B cell (primary cell): ENCODE measurements around the gene ZCRB1. TPM values are rescaled to one million over a fixed set of nuclear protein-coding genes. Genes with fewer than 3 reads are reported as not detected.

Experiments used
- ATAC-seq: fragments of 200-7000 bp; cut with Tn5 transposase; one replicate; pipeline ENCODE4 v1.10.0; 2021; ENCODE audit warnings: low read depth, mild to moderate bottlenecking, moderate number of reproducible peaks, moderate library complexity
- CTCF ChIA-PET: fragments of 350-600 bp; sonication (Branson Sonifier 250); formaldehyde crosslinking; loops from one replicate; lab custom pipeline; 2021; ENCODE audit warnings: antibody characterized with exemption, inconsistent platforms; lab: Charles Lee
- POLR2A ChIA-PET: fragments of 350-600 bp; sonication (Branson Sonifier 250); formaldehyde crosslinking; loops from one replicate; lab custom pipeline; 2021; ENCODE audit warnings: antibody characterized with exemption; lab: Charles Lee
- DNase-seq: peaks from one replicate; pipeline ENCODE4 v3.0.0; 2013
- H2AFZ ChIP-seq: 2 replicates; pipeline ENCODE4 v1.6.1; 2012; ENCODE audit warnings: mild to moderate bottlenecking, low read depth, low read length; ENCODE audit not compliant: insufficient read depth, poor library complexity, severe bottlenecking
- H3K27ac ChIP-seq, 2 donors: 1 replicate in 1 of 2; 2 replicates in 1 of 2; pipeline ENCODE4 v1.5.1; 2012 to 2013; ENCODE audit warnings: low read length in 2 of 2, mild to moderate bottlenecking in 2 of 2, moderate library complexity in 1 of 2
- H3K27me3 ChIP-seq, 4 experiments: fragments of 200-600 bp in 1 of 4; sonication (generic) in 1 of 4; replicated peaks in 1 of 4; 1 replicate in 2 of 4; 2 replicates in 2 of 4; pipeline versions ENCODE4 v1.6.1 to v1.7.0; 2013 to 2016; ENCODE audit warnings: low read length in 3 of 4, mild to moderate bottlenecking in 2 of 4, mixed read lengths in 1 of 4, moderate library complexity in 1 of 4; ENCODE audit not compliant: insufficient read depth in 4 of 4, control insufficient read depth in 3 of 4; ENCODE audit errors: control extremely low read depth in 1 of 4
- H3K36me3 ChIP-seq, 2 experiments: replicated peaks in 1 of 2; 1 replicate in 1 of 2; 2 replicates in 1 of 2; pipeline versions ENCODE4 v1.6.1 to v1.7.1; 2013; ENCODE audit warnings: low read length in 1 of 2; ENCODE audit not compliant: insufficient read depth in 2 of 2, control insufficient read depth in 1 of 2; ENCODE audit errors: control extremely low read depth in 1 of 2, extremely low read depth in 1 of 2
- H3K4me1 ChIP-seq, 2 donors: fragments of 200-600 bp in 1 of 2; sonication (generic) in 1 of 2; 1 replicate in 1 of 2; 2 replicates in 1 of 2; pipeline versions ENCODE4 v1.5.1 to v1.6.1; 2013 to 2017; ENCODE audit warnings: low read length in 2 of 2; ENCODE audit not compliant: control insufficient read depth in 2 of 2, insufficient read depth in 2 of 2
- H3K4me2 ChIP-seq: replicated peaks from 2 replicates; pipeline ENCODE3; 2012; ENCODE audit warnings: mild to moderate bottlenecking, low read depth, low read length; ENCODE audit not compliant: poor library complexity, severe bottlenecking
- H3K4me3 ChIP-seq, 5 experiments: fragments of 200-600 bp in 1 of 5; sonication (generic) in 1 of 5; 1 replicate in 3 of 5; 2 replicates in 2 of 5; pipeline versions ENCODE4 v1.5.1 to v1.7.0; 2011 to 2016; ENCODE audit warnings: low read length in 4 of 5, mild to moderate bottlenecking in 4 of 5, low read depth in 2 of 5, control low read depth in 1 of 5, moderate library complexity in 1 of 5; ENCODE audit not compliant: insufficient read depth in 1 of 5; ENCODE audit errors: control extremely low read depth in 1 of 5, extremely low read depth in 1 of 5
- H3K79me2 ChIP-seq: fragments of 200-600 bp; sonication (generic); one replicate; pipeline ENCODE4 v1.6.0; 2016; ENCODE audit warnings: low read length; ENCODE audit not compliant: control insufficient read depth, insufficient read depth
- H3K9ac ChIP-seq: fragments of 200-600 bp; sonication (generic); 2 replicates; pipeline ENCODE4 v1.6.1; 2017; ENCODE audit warnings: mild to moderate bottlenecking, low read length, moderate library complexity
- H3K9me3 ChIP-seq, 3 donors: one replicate each; pipeline versions ENCODE4 v1.6.1 to v1.7.1; 2013; ENCODE audit warnings: low read length in 2 of 3; ENCODE audit not compliant: control insufficient read depth in 2 of 3, insufficient read depth in 1 of 3; ENCODE audit errors: control extremely low read depth in 1 of 3
- H4K20me1 ChIP-seq: 2 replicates; pipeline ENCODE4 v1.6.0; 2012; ENCODE audit warnings: mild to moderate bottlenecking, low read length; ENCODE audit not compliant: insufficient read depth, control insufficient read depth, poor library complexity, severe bottlenecking
- H3K27ac Mint-ChIP-seq: one replicate; pipeline ENCODE4 v1.8.0; 2021; ENCODE audit warnings: mixed read lengths
- H3K27me3 Mint-ChIP-seq: one replicate; pipeline ENCODE4 v1.8.0; 2021; ENCODE audit warnings: mixed read lengths
- H3K4me1 Mint-ChIP-seq: one replicate; pipeline ENCODE4 v1.8.0; 2021; ENCODE audit warnings: mixed read lengths
- H3K4me3 Mint-ChIP-seq: one replicate; pipeline ENCODE4 v1.8.0; 2021; ENCODE audit warnings: mixed read lengths
- H3K9me3 Mint-ChIP-seq: one replicate; pipeline ENCODE4 v1.8.0; 2022; ENCODE audit warnings: mixed read lengths; ENCODE audit not compliant: insufficient read depth
- CTCF ChIP-seq: fragments of 200-600 bp; IDR thresholded peaks from one replicate; pipeline ENCODE4 v1.8.0; 2022; ENCODE audit warnings: antibody characterized with exemption, mild to moderate bottlenecking
- EZH2 ChIP-seq: IDR thresholded peaks from 2 replicates; pipeline ENCODE4 v1.6.1; 2012; ENCODE audit warnings: borderline replicate concordance, low read depth, mild to moderate bottlenecking, moderate library complexity, low read length; ENCODE audit not compliant: insufficient read depth, poor library complexity, severe bottlenecking
- WGBS: methylation state at CpG from one replicate; pipeline ENCODE4 v1.1.5; 2013; ENCODE audit warnings: missing lambda C conversion rate; ENCODE audit not compliant: insufficient coverage; 5-methylcytosine and 5-hydroxymethylcytosine counted together
- intact Hi-C: fragments of 100-400 bp; cut with micrococcal nuclease; formaldehyde crosslinking; loops from one replicate; pipeline ENCODE4 v1.10.0; 2022
- polyA plus RNA-seq: library from polyadenylated mRNA; depleted of rRNA; stranded (reverse); fragments of >200 nt; gene quantifications from 2 replicates; pipeline ENCODE4 v1.2.3, GENCODE V29; 2012
- total RNA-seq, 2 donors: library from RNA; stranded (reverse); fragments of 120-200 nt in 1 of 2; gene quantifications; 1 replicate in 1 of 2; 2 replicates in 1 of 2; pipeline versions ENCODE4 v1.2.3 to v1.2.4, GENCODE V29; 2013 to 2022

The ZCRB1 gene
- total and polyA plus RNA-seq, 2 donors (not counting 1 experiment from before 2014, with no cell fraction given) = 9.8 to 23.2 TPM

GRCh38 chr12:42267413-42268190 is 58.3 kb downstream of the ZCRB1 start:
- no peak for ATAC-seq
- H3K4me3 Mint-ChIP-seq = no peak overlapping the region
- ChIA-PET POLR2A (no interaction called here), CTCF (interaction anchor here (0.5 kb wide), 1 partner anchor 29 kb away, joined by 3 read pairs; no protein-coding TSS in a partner anchor)
- Histone ChIP-seq H3K9me3 (peaks cover 0 to 1% (median 0%) of the 10 kb centered on the region in 3 donors), H3K27ac (no peak overlapping the region), H3K79me2 (no peaks in the 10 kb centered on the region), H3K36me3 (no peaks in the 10 kb centered on the region), H2AFZ (no peak overlapping the region), H3K4me1 (no peaks in the 10 kb centered on the region), H3K27me3 (no peaks in the 10 kb centered on the region), H3K9ac (no peak overlapping the region), H4K20me1 (no peaks in the 10 kb centered on the region), H3K4me3 (no peak overlapping the region), H3K4me2 (no peak overlapping the region)
- 93% methylated on average over 13 of the region's 15 CpGs for WGBS
- peaks cover 8% of the 10 kb centered on the region for H3K27me3 Mint-ChIP-seq
- no peaks in the 10 kb centered on the region for H3K9me3 Mint-ChIP-seq
- no peak overlapping the region for H3K27ac Mint-ChIP-seq
- no peak for TF ChIP-seq EZH2
- no peak for TF ChIP-seq CTCF
- no peak for DNase-seq
- intact Hi-C loops = no loop called here
- no peaks in the 10 kb centered on the region for H3K4me1 Mint-ChIP-seq

GRCh38 chr12:42266579-42267230 is 59.2 kb downstream of the ZCRB1 start:
- Mint-ChIP-seq H3K4me1 (no peaks in the 10 kb centered on the region), H3K9me3 (no peaks in the 10 kb centered on the region), H3K4me3 (no peak overlapping the region), H3K27ac (no peak overlapping the region), H3K27me3 (peaks cover 6% of the 10 kb centered on the region)
- H3K4me3 ChIP-seq = no peak overlapping the region
- ATAC-seq (no peak), DNase-seq (no peak)
- no peaks in the 10 kb centered on the region for H3K4me1 ChIP-seq
- H3K79me2 ChIP-seq = no peaks in the 10 kb centered on the region
- no peak overlapping the region for H2AFZ ChIP-seq
- intact Hi-C loops = no loop called here
- TF ChIP-seq EZH2 = no peak
- no peak for TF ChIP-seq CTCF
- H3K9ac ChIP-seq = no peak overlapping the region
- no peak overlapping the region for H3K4me2 ChIP-seq
- H3K27me3 ChIP-seq = no peaks in the 10 kb centered on the region
- 97% methylated on average over 14 of the region's 17 CpGs for WGBS
- H3K27ac ChIP-seq = no peak overlapping the region
- ChIA-PET POLR2A (no interaction called here), CTCF (interaction anchor here (0.5 kb wide), 1 partner anchor 30 kb away, joined by 3 read pairs; no protein-coding TSS in a partner anchor)
- H3K36me3 ChIP-seq = no peaks in the 10 kb centered on the region
- no peaks in the 10 kb centered on the region for H4K20me1 ChIP-seq
- no peaks in the 10 kb centered on the region for H3K9me3 ChIP-seq
